ENCODE data around the gene ADAM10. TPM values are rescaled to one million over a fixed set of nuclear protein-coding genes. Genes with fewer than 3 reads are reported as not detected.

ADAM10 gene
- total RNA-seq, 1 donor from 2014 or later = 106 TPM

DNA sequence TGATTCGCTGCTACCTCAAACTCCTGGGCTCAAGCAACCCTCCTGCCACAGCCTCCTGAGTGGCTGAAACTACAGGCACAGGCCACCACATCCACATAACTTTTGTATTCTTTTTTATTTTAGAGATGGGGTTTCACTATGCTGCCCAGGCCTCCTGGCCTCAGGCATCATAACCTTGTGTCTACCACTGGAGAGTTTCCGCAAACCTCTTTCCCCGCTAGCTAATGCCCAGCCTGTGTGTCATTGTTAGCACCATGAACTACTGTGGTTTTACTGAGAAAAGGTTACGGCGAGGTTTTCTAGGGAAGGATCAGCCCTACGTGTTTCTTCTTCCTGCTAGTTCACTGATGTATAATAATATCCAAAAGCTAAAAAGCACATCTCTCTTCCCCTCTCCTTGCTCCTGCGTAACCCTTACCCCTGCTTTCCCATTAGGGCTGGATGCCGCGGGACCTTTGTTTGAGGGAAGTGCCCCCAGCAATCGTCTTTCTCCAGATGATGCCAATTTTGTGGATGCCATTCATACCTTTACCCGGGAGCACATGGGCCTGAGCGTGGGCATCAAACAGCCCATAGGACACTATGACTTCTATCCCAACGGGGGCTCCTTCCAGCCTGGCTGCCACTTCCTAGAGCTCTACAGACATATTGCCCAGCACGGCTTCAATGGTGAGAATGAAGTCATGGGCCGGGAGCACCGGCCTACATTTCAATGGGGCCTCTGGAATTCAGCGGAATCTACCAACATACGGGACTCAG lies 204.0 kb downstream of the ADAM10 start:
- TF ChIP-seq, protein P1, sequence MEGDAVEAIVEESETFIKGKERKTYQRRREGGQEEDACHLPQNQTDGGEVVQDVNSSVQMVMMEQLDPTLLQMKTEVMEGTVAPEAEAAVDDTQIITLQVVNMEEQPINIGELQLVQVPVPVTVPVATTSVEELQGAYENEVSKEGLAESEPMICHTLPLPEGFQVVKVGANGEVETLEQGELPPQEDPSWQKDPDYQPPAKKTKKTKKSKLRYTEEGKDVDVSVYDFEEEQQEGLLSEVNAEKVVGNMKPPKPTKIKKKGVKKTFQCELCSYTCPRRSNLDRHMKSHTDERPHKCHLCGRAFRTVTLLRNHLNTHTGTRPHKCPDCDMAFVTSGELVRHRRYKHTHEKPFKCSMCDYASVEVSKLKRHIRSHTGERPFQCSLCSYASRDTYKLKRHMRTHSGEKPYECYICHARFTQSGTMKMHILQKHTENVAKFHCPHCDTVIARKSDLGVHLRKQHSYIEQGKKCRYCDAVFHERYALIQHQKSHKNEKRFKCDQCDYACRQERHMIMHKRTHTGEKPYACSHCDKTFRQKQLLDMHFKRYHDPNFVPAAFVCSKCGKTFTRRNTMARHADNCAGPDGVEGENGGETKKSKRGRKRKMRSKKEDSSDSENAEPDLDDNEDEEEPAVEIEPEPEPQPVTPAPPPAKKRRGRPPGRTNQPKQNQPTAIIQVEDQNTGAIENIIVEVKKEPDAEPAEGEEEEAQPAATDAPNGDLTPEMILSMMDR (conservative IDR thresholded peaks at IDR 0.05; ENCODE audit: low read depth, low read length) = no peak
- DNase-seq (ENCODE audit: low read depth) = no peak
- H3K4me3 ChIP-seq (ENCODE audit: low read depth, low read length) = no peak overlapping the region

- H3K4me3 ChIP-seq (ENCODE audit: low read depth, low read length) = no peak overlapping the region
- DNase-seq (ENCODE audit: low read depth) = no peak
- TF ChIP-seq, protein P1 (conservative IDR thresholded peaks at IDR 0.05; ENCODE audit: low read depth, low read length) = no peak
Observed at GRCh38 chr15:58544756-58545155, 204.8 kb downstream of the ADAM10 start.

GRCh38 chr15:58543664-58544335 lies 205.7 kb downstream of the ADAM10 start:
- no peak for DNase-seq (ENCODE audit: low read depth)
- no peak overlapping the region for H3K4me3 ChIP-seq (ENCODE audit: low read depth, low read length)
- TF ChIP-seq, protein P1 (conservative IDR thresholded peaks at IDR 0.05; ENCODE audit: low read depth, low read length) = no peak

- no peak for DNase-seq (ENCODE audit: low read depth)
- TF ChIP-seq, protein P1 (conservative IDR thresholded peaks at IDR 0.05; ENCODE audit: low read depth, low read length) = no peak
Observed at GRCh38 chr15:58541410-58542087, 208.0 kb downstream of the ADAM10 start.

DNA sequence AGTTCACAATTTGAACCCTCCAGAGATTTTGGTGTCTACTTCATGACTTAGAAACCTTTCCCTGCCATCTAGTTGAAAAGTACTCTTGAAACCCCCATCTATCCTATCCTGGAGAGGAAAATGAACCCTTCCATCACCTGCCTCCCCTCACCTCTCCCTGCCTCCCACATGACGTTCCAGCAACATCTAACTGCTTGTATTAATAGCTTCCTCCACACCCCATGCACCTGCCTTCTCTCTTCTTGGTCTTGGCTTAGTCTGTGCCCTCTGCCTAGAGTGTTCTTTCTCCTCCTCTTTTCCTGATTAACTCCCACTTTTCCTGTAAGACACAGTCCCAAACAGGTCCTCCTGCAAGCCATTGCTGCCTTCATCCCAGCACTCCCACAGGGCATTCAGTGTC lies 210.0 kb downstream of the ADAM10 start:
- TF ChIP-seq, protein P1 (conservative IDR thresholded peaks at IDR 0.05; ENCODE audit: low read depth, low read length) = no peak
- H3K4me3 ChIP-seq (ENCODE audit: low read depth, low read length) = no peak overlapping the region
- DNase-seq (ENCODE audit: low read depth) = no peak

More at GRCh38 chr15:58541410-58542087, 208.0 kb downstream of the ADAM10 start:
- no peak overlapping the region for H3K4me3 ChIP-seq (ENCODE audit: low read depth, low read length)

DNA sequence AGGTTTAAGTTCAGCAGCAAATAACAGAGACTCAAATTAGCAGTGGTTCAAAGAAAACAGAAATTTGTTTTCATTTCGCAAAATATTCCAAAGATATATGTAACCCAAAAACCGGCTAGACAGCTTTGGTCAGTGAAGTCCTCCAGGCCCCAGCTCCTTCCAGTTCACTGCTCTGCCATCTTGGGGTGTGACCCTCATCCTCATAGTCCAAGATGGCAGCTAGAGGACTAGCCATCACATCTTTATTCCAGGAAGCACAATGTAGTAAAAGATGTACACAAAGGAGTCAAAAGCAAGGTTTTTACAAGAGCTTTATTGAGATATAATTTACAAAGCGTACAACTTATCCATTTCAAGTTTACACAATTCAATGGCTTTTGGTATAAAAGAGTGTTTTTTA lies 210.6 kb downstream of the ADAM10 start:
- no peak for DNase-seq (ENCODE audit: low read depth)
- H3K4me3 ChIP-seq (ENCODE audit: low read depth, low read length) = no peak overlapping the region
- TF ChIP-seq, protein P1 (conservative IDR thresholded peaks at IDR 0.05; ENCODE audit: low read depth, low read length) = no peak

Other genes with a start within 250 kb of the ADAM10 start
- 10.1 and 20.9 TPM in 2 replicates for gene MINDY2, start 21.6 kb upstream of the ADAM10 start, total RNA-seq
- 47.9 and 57.4 TPM in 2 replicates for gene SLTM, start 184.0 kb upstream of the ADAM10 start, total RNA-seq
- gene RNF111, start 238.0 kb upstream of the ADAM10 start, total RNA-seq = 8.5 and 10.4 TPM in 2 replicates

All from epithelial cell of proximal tubule (primary cell).